ENCODE results near the gene WDR54. TPM values are rescaled to one million over a fixed set of nuclear protein-coding genes. Genes with fewer than 3 reads are reported as not detected.

The WDR54 gene
- total RNA-seq, 1 donor from 2014 or later = 24.6 TPM

- no peak for TF ChIP-seq CTCF (IDR thresholded peaks at IDR 0.05; ENCODE audit: insufficient read depth, low read length, poor library complexity, severe bottlenecking)
- DNase-seq (ENCODE audit: low read depth) = no peak
- peaks cover 2% of the 10 kb centered on the region for H3K36me3 ChIP-seq (ENCODE audit: control insufficient read depth, insufficient read depth, low read length)
- no peak overlapping the region for H3K4me3 ChIP-seq (ENCODE audit: low read depth, low read length)
- H3K27me3 ChIP-seq (ENCODE audit: control insufficient read depth, insufficient read depth, low read length) = no peaks in the 10 kb centered on the region
Measured at GRCh38 chr2:74427551-74427950, 6.0 kb downstream of the WDR54 start.

GRCh38 chr2:74428675-74429074, 7.1 kb downstream of the WDR54 start:
- Histone ChIP-seq H3K27me3 (ENCODE audit: control insufficient read depth, insufficient read depth, low read length) (no peaks in the 10 kb centered on the region), H3K36me3 (ENCODE audit: control insufficient read depth, insufficient read depth, low read length) (peaks cover 2% of the 10 kb centered on the region), H3K4me3 (ENCODE audit: low read depth, low read length) (no peak overlapping the region)
- TF ChIP-seq CTCF (IDR thresholded peaks at IDR 0.05; ENCODE audit: insufficient read depth, low read length, poor library complexity, severe bottlenecking) = no peak
- DNase-seq (ENCODE audit: low read depth) = no peak

GRCh38 chr2:74429487-74430451, 8.2 kb downstream of the WDR54 start:
- H3K36me3 ChIP-seq (ENCODE audit: control insufficient read depth, insufficient read depth, low read length) = peaks cover 2% of the 10 kb centered on the region
- TF ChIP-seq CTCF (IDR thresholded peaks at IDR 0.05; ENCODE audit: insufficient read depth, low read length, poor library complexity, severe bottlenecking) = no peak
- no peaks in the 10 kb centered on the region for H3K27me3 ChIP-seq (ENCODE audit: control insufficient read depth, insufficient read depth, low read length)
- no peak for DNase-seq (ENCODE audit: low read depth)
- H3K4me3 ChIP-seq (ENCODE audit: low read depth, low read length) = no peak overlapping the region

- DNase-seq (ENCODE audit: low read depth) = no peak
- no peak for TF ChIP-seq CTCF (IDR thresholded peaks at IDR 0.05; ENCODE audit: insufficient read depth, low read length, poor library complexity, severe bottlenecking)
- Histone ChIP-seq H3K36me3 (ENCODE audit: control insufficient read depth, insufficient read depth, low read length) (peaks cover 2% of the 10 kb centered on the region), H3K27me3 (ENCODE audit: control insufficient read depth, insufficient read depth, low read length) (no peaks in the 10 kb centered on the region), H3K4me3 (ENCODE audit: low read depth, low read length) (no peak overlapping the region)
Measured at GRCh38 chr2:74430502-74430901, 9.0 kb downstream of the WDR54 start.

GRCh38 chr2:74436111-74436805, 14.7 kb downstream of the WDR54 start:
- Histone ChIP-seq H3K27me3 (ENCODE audit: control insufficient read depth, insufficient read depth, low read length) (no peaks in the 10 kb centered on the region), H3K4me3 (ENCODE audit: low read depth, low read length) (no peak overlapping the region), H3K36me3 (ENCODE audit: control insufficient read depth, insufficient read depth, low read length) (no peaks in the 10 kb centered on the region)
- TF ChIP-seq CTCF (IDR thresholded peaks at IDR 0.05; ENCODE audit: insufficient read depth, low read length, poor library complexity, severe bottlenecking) = no peak
- DNase-seq (ENCODE audit: low read depth) = no peak

All from kidney epithelial cell (primary cell).